GM12878 (cell line): ENCODE results near the gene AIP.

Source experiments
- ETV6 ChIP-seq, 2 experiments: fragments of 450-650 bp in 1 of 2; IDR thresholded peaks in 1 of 2; conservative IDR thresholded peaks in 1 of 2; 2 replicates each; pipeline ENCODE4 v1.6.1; 2014; ENCODE audit warnings: antibody characterized with exemption in 1 of 2, borderline replicate concordance in 1 of 2, low read depth in 1 of 2, mild to moderate bottlenecking in 1 of 2, moderate library complexity in 1 of 2
- JUNB ChIP-seq: IDR thresholded peaks from 2 replicates; pipeline ENCODE4 v1.6.1; 2016; ENCODE audit warnings: antibody characterized with exemption, mild to moderate bottlenecking
- JUND ChIP-seq: IDR thresholded peaks from 2 replicates; pipeline ENCODE4 v1.6.1; 2012; ENCODE audit warnings: low read depth, mild to moderate bottlenecking, low read length, improper control_type of control experiment, moderate library complexity
- MYC ChIP-seq: IDR thresholded peaks from 2 replicates; pipeline ENCODE4 v1.6.1; 2011; ENCODE audit warnings: mild to moderate bottlenecking, low read length, moderate library complexity, inconsistent platforms; ENCODE audit not compliant: insufficient read depth, insufficient replicate concordance, insufficient read length, severe bottlenecking
- RFX5 ChIP-seq: IDR thresholded peaks from 2 replicates; pipeline ENCODE4 v1.6.1; 2011; ENCODE audit warnings: low read depth, low read length, improper control_type of control experiment
- TAF1 ChIP-seq: IDR thresholded peaks from 2 replicates; pipeline ENCODE4 v1.6.1; 2011; ENCODE audit warnings: mild to moderate bottlenecking, low read depth, low read length, borderline replicate concordance
- ZBED1 ChIP-seq: IDR thresholded peaks from 2 replicates; pipeline ENCODE4 v1.6.1; 2016; ENCODE audit warnings: borderline replicate concordance
- TF ChIP-seq, protein P1 (sequence below): IDR thresholded peaks from 2 replicates; pipeline ENCODE4 v1.6.1; 2012; ENCODE audit warnings: low read depth, low read length, improper control_type of control experiment
- TF ChIP-seq, protein P2 (sequence below), 3 experiments: IDR thresholded peaks in 2 of 3; conservative IDR thresholded peaks in 1 of 3; 2 replicates each; pipeline ENCODE4 v1.5.1; 2011; ENCODE audit warnings: low read depth in 3 of 3, low read length in 3 of 3, mild to moderate bottlenecking in 3 of 3, control low read depth in 2 of 3, moderate library complexity in 2 of 3, inconsistent platforms in 1 of 3, mixed read lengths in 1 of 3; ENCODE audit not compliant: control insufficient read depth in 2 of 3, insufficient read depth in 1 of 3; ENCODE audit errors: extremely low read depth in 1 of 3

DNA sequence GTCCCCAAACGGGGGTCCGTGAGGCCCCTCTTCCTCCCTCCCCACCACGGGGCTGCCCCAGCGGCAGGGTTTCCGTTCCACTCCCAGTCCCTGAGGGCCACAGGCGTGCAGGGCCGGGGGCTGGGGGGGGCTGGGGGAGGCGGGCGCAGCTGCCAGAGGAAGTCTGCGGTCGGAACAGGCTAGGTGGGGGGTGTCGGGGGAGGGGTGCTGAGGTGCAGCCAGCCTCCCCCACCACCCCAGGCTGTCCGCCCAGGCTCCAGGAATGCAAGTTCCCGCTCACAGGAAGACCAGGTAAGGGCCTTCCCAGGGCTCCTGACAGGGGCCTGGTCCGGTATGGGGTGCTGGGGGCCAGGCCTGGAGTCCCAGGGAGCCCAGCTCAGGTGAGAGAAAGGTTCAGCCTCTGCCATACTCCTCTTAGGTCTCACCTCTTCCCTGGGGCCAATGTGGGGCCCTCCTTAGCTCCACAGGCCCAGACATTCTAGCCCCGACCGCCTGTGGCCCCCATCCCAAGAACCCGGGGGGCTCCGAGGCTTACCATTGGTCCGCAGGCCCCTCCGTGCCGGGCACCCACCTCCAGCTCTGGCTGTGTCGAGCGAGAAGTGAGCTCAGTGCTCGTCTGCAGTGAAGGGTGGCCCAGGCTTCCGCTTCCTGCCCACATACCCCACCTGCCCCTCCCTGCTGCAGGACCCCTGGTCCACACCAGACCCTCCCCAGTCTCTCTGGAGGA lies 45.6 kb upstream of the AIP start, which contains the start of gene PTPRCAP:
- peak in 1 of 2 experiments; percentile 25; a peak in 1 of 4 replicates for TF ChIP-seq ETV6 (conservative IDR thresholded peaks at IDR 0.05 in 1 of 2, IDR thresholded peaks at IDR 0.05 in 1 of 2; ENCODE audit: borderline replicate concordance in 1 of 2, low read depth in 1 of 2)
- TF ChIP-seq, protein P1, sequence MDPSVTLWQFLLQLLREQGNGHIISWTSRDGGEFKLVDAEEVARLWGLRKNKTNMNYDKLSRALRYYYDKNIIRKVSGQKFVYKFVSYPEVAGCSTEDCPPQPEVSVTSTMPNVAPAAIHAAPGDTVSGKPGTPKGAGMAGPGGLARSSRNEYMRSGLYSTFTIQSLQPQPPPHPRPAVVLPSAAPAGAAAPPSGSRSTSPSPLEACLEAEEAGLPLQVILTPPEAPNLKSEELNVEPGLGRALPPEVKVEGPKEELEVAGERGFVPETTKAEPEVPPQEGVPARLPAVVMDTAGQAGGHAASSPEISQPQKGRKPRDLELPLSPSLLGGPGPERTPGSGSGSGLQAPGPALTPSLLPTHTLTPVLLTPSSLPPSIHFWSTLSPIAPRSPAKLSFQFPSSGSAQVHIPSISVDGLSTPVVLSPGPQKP, result peak; percentile 14; the same call in 1 of the 2 replicates
- TF ChIP-seq, protein P2, sequence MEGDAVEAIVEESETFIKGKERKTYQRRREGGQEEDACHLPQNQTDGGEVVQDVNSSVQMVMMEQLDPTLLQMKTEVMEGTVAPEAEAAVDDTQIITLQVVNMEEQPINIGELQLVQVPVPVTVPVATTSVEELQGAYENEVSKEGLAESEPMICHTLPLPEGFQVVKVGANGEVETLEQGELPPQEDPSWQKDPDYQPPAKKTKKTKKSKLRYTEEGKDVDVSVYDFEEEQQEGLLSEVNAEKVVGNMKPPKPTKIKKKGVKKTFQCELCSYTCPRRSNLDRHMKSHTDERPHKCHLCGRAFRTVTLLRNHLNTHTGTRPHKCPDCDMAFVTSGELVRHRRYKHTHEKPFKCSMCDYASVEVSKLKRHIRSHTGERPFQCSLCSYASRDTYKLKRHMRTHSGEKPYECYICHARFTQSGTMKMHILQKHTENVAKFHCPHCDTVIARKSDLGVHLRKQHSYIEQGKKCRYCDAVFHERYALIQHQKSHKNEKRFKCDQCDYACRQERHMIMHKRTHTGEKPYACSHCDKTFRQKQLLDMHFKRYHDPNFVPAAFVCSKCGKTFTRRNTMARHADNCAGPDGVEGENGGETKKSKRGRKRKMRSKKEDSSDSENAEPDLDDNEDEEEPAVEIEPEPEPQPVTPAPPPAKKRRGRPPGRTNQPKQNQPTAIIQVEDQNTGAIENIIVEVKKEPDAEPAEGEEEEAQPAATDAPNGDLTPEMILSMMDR (IDR thresholded peaks at IDR 0.05 in 2 of 3, conservative IDR thresholded peaks at IDR 0.05 in 1 of 3; ENCODE audit: control insufficient read depth in 2 of 3, extremely low read depth in 1 of 3, insufficient read depth in 1 of 3, low read depth in 3 of 3, low read length in 3 of 3), result no peak
- peak; percentile 96 for TF ChIP-seq TAF1
- TF ChIP-seq JUND, result no peak
- TF ChIP-seq JUNB, result no peak
- TF ChIP-seq MYC, result no peak
- no peak for TF ChIP-seq RFX5
- TF ChIP-seq ZBED1, result no peak; the same call in 1 of the 2 replicates
